ENCODE data around the gene SPATA31C1.

Gene SPATA31C1

GRCh38 chr9:87950296-87950695, 32.5 kb downstream of the SPATA31C1 start:
- no peak for TF ChIP-seq CTCF (IDR thresholded peaks at IDR 0.05)

GRCh38 chr9:87950765-87951488, 33.2 kb downstream of the SPATA31C1 start:
- peak; percentile 63 for TF ChIP-seq CTCF (IDR thresholded peaks at IDR 0.05)

GRCh38 chr9:87954230-87954629, 36.5 kb downstream of the SPATA31C1 start:
- no peak for TF ChIP-seq CTCF (IDR thresholded peaks at IDR 0.05)

GRCh38 chr9:87957839-87958238, 40.1 kb downstream of the SPATA31C1 start:
- TF ChIP-seq CTCF (IDR thresholded peaks at IDR 0.05), result no peak

GRCh38 chr9:87958591-87958990, 40.8 kb downstream of the SPATA31C1 start:
- TF ChIP-seq CTCF (IDR thresholded peaks at IDR 0.05), result no peak

GRCh38 chr9:87959916-87960581, 42.3 kb downstream of the SPATA31C1 start:
- TF ChIP-seq CTCF (IDR thresholded peaks at IDR 0.05), result no peak

- no peak for TF ChIP-seq CTCF (IDR thresholded peaks at IDR 0.05)
Measured at GRCh38 chr9:87963770-87964169, 46.0 kb downstream of the SPATA31C1 start.

Data from LNCAP (cell line).